CD14-positive monocyte (primary cell): ENCODE measurements around the gene TMEM117. TPM values are rescaled to one million over a fixed set of nuclear protein-coding genes. Genes with fewer than 3 reads are reported as not detected.

Experiments
- DNase-seq, 3 donors: peaks; one replicate each; pipeline ENCODE4 v3.0.0-alpha.2; 2011 to 2022
- H2AFZ ChIP-seq: 2 replicates; pipeline ENCODE4 v1.6.0; 2012; ENCODE audit warnings: mild to moderate bottlenecking, low read depth, low read length, inconsistent platforms; ENCODE audit not compliant: insufficient read depth, poor library complexity, severe bottlenecking
- H3K27ac ChIP-seq, 2 donors: 1 replicate in 1 of 2; 2 replicates in 1 of 2; pipeline ENCODE4 v1.5.1; 2012 to 2013; ENCODE audit warnings: low read length in 2 of 2, control low read depth in 1 of 2, inconsistent platforms in 1 of 2, low read depth in 1 of 2, mild to moderate bottlenecking in 1 of 2
- H3K27me3 ChIP-seq, 2 donors: one replicate each; pipeline versions ENCODE4 v1.6.0 to v1.6.1; 2011 to 2013; ENCODE audit warnings: low read length in 2 of 2; ENCODE audit not compliant: control insufficient read depth in 2 of 2, insufficient read depth in 2 of 2
- H3K36me3 ChIP-seq, 2 donors: replicated peaks in 1 of 2; 1 replicate in 1 of 2; 2 replicates in 1 of 2; pipeline versions ENCODE4 v1.5.1 to v1.6.1; 2012 to 2013; ENCODE audit warnings: low read length in 2 of 2, control low read depth in 1 of 2, inconsistent platforms in 1 of 2, mild to moderate bottlenecking in 1 of 2; ENCODE audit not compliant: insufficient read depth in 2 of 2, control insufficient read depth in 1 of 2
- H3K4me1 ChIP-seq, 2 donors: 1 replicate in 1 of 2; 2 replicates in 1 of 2; pipeline versions ENCODE4 v1.5.1 to v1.6.1; 2012 to 2013; ENCODE audit warnings: low read length in 2 of 2, control low read depth in 1 of 2, inconsistent platforms in 1 of 2, mild to moderate bottlenecking in 1 of 2, moderate library complexity in 1 of 2; ENCODE audit not compliant: insufficient read depth in 2 of 2, control insufficient read depth in 1 of 2
- H3K4me2 ChIP-seq: replicated peaks from 2 replicates; pipeline ENCODE3; 2012; ENCODE audit warnings: low read length, moderate library complexity, mild to moderate bottlenecking; ENCODE audit not compliant: poor library complexity, severe bottlenecking; ENCODE audit errors: extremely low read depth
- H3K4me3 ChIP-seq, 3 experiments: fragments of 200-600 bp in 1 of 3; sonication (generic) in 1 of 3; replicated peaks in 1 of 3; 1 replicate in 2 of 3; 2 replicates in 1 of 3; pipeline ENCODE4 v1.5.1; 2011 to 2013; ENCODE audit warnings: low read length in 3 of 3, mild to moderate bottlenecking in 3 of 3, control low read depth in 2 of 3, low read depth in 2 of 3, inconsistent platforms in 1 of 3, moderate library complexity in 1 of 3
- H3K79me2 ChIP-seq: 2 replicates; pipeline ENCODE4 v1.6.0; 2012; ENCODE audit warnings: mild to moderate bottlenecking, control low read depth, inconsistent platforms, low read length, moderate library complexity; ENCODE audit not compliant: insufficient read depth
- H3K9ac ChIP-seq: 2 replicates; pipeline ENCODE4 v1.6.0; 2017; ENCODE audit warnings: low read length, mild to moderate bottlenecking; ENCODE audit not compliant: insufficient read depth, poor library complexity, severe bottlenecking
- H3K9me3 ChIP-seq, 2 donors: replicated peaks in 1 of 2; 1 replicate in 1 of 2; 2 replicates in 1 of 2; pipeline versions ENCODE4 v1.5.1 to v1.6.1; 2012 to 2013; ENCODE audit warnings: low read length in 2 of 2, control low read depth in 1 of 2; ENCODE audit not compliant: control insufficient read depth in 1 of 2, insufficient read depth in 1 of 2
- H4K20me1 ChIP-seq: 2 replicates; pipeline ENCODE4 v1.6.0; 2012; ENCODE audit warnings: mild to moderate bottlenecking, low read length, control low read depth, moderate library complexity; ENCODE audit not compliant: insufficient read depth
- H3K27ac Mint-ChIP-seq, 7 donors: one replicate each; pipeline ENCODE4 v1.8.0; 2020; ENCODE audit warnings: mild to moderate bottlenecking in 7 of 7, mixed read lengths in 7 of 7, moderate library complexity in 6 of 7, inconsistent platforms in 2 of 7
- H3K27me3 Mint-ChIP-seq, 3 donors: one replicate each; pipeline ENCODE4 v1.8.0; 2021 to 2022; ENCODE audit warnings: low read depth in 3 of 3, mild to moderate bottlenecking in 3 of 3, mixed read lengths in 3 of 3, moderate library complexity in 3 of 3, inconsistent platforms in 1 of 3
- H3K36me3 Mint-ChIP-seq, 2 donors: one replicate each; pipeline ENCODE4 v1.8.0; 2020; ENCODE audit warnings: mixed read lengths in 2 of 2, inconsistent platforms in 1 of 2, mild to moderate bottlenecking in 1 of 2
- H3K4me1 Mint-ChIP-seq: one replicate; pipeline ENCODE4 v1.8.0; 2020; ENCODE audit warnings: mild to moderate bottlenecking, mixed read lengths
- H3K4me3 Mint-ChIP-seq, 2 donors: one replicate each; pipeline ENCODE4 v1.8.0; 2020; ENCODE audit warnings: mild to moderate bottlenecking in 2 of 2, mixed read lengths in 2 of 2, moderate library complexity in 1 of 2
- H3K9me3 Mint-ChIP-seq, 7 donors: one replicate each; pipeline ENCODE4 v1.8.0; 2020 to 2022; ENCODE audit warnings: mixed read lengths in 7 of 7, mild to moderate bottlenecking in 6 of 7, moderate library complexity in 6 of 7, inconsistent platforms in 2 of 7
- WGBS: methylation state at CpG from one replicate; pipeline ENCODE4 v1.1.5; 2013; ENCODE audit warnings: missing lambda C conversion rate; ENCODE audit not compliant: insufficient coverage; 5-methylcytosine and 5-hydroxymethylcytosine counted together
- intact Hi-C, 2 donors: fragments of 100-400 bp; cut with micrococcal nuclease; formaldehyde crosslinking; loops; one replicate each; pipeline versions ENCODE4 v1.15.0 to v1.15.1; 2023
- polyA plus RNA-seq, 3 donors: library from polyadenylated mRNA; depleted of rRNA in 1 of 3; unstranded in 2 of 3; stranded (reverse) in 1 of 3; fragments of 300-500 nt in 2 of 3; fragments of >200 nt in 1 of 3; fragmentation: Illumina TruSeq in 2 of 3; gene quantifications; 1 replicate in 2 of 3; 2 replicates in 1 of 3; pipeline ENCODE4 v1.2.3, GENCODE V29; 2012 to 2021
- TF ChIP-seq, protein P1 (sequence below): fragments of 200-600 bp; IDR thresholded peaks from one replicate; pipeline ENCODE4 v1.8.0; 2022; ENCODE audit warnings: antibody characterized with exemption, mild to moderate bottlenecking

The TMEM117 gene
- polyA plus RNA-seq, 3 donors: 0.11 to 0.42 TPM; not detected in 1

DNA sequence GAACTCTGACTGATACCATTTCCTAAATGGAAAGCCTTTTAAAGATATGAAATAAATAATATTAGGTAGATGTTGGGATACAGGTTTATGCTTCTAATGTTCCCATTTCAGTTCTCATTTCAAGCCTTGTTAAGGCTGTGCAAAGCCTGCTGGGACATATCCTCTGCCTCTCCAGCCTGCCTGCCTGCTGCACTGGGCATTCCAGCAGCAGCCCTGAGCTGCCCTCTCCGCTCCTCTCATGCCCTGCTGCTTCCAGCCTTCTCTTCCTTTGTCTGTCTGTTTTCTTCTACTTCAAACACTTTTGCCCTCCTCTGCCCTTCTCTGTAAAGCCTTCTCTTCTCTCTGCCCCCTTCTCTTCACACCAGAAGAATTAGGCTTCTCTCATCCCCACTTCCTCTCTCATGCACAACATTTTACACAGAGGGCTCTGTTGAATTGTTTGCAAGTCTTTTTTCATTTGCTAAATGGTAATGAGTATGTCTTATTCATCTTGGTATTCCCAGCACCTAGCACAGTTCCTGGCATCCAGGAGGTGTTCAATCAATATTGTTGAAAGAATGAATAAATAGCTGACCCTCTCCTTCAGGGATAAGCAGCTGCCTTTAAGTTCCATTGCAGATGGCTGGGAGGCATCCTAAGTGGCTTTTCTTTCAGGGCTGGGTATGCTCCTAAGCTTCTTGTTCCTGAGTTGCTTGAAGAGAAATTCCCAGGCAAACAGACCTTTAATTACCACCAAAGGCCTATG, 292.3 kb downstream of the TMEM117 start:
- H3K27ac Mint-ChIP-seq: peak overlapping the region in 1 of 7 donors; percentile 75
- Histone ChIP-seq H3K4me2 (no peak overlapping the region), H3K36me3 (no peaks in the 10 kb centered on the region), H3K9ac (no peak overlapping the region), H3K79me2 (no peaks in the 10 kb centered on the region), H3K27me3 (no peaks in the 10 kb centered on the region), H3K27ac (no peak overlapping the region), H4K20me1 (no peaks in the 10 kb centered on the region), H3K4me1 (no peaks in the 10 kb centered on the region), H2AFZ (no peak overlapping the region), H3K9me3 (no peaks in the 10 kb centered on the region), H3K4me3 (no peak overlapping the region)
- H3K9me3 Mint-ChIP-seq: peaks cover 0 to 18% (median 8%) of the 10 kb centered on the region in 7 donors
- no peak overlapping the region for H3K4me3 Mint-ChIP-seq
- no peak for DNase-seq
- H3K4me1 Mint-ChIP-seq: no peaks in the 10 kb centered on the region
- peaks cover 0 to 3% (median 0%) of the 10 kb centered on the region in 3 donors for H3K27me3 Mint-ChIP-seq
- H3K36me3 Mint-ChIP-seq: no peaks in the 10 kb centered on the region
- TF ChIP-seq, protein P1, sequence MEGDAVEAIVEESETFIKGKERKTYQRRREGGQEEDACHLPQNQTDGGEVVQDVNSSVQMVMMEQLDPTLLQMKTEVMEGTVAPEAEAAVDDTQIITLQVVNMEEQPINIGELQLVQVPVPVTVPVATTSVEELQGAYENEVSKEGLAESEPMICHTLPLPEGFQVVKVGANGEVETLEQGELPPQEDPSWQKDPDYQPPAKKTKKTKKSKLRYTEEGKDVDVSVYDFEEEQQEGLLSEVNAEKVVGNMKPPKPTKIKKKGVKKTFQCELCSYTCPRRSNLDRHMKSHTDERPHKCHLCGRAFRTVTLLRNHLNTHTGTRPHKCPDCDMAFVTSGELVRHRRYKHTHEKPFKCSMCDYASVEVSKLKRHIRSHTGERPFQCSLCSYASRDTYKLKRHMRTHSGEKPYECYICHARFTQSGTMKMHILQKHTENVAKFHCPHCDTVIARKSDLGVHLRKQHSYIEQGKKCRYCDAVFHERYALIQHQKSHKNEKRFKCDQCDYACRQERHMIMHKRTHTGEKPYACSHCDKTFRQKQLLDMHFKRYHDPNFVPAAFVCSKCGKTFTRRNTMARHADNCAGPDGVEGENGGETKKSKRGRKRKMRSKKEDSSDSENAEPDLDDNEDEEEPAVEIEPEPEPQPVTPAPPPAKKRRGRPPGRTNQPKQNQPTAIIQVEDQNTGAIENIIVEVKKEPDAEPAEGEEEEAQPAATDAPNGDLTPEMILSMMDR: no peak
- intact Hi-C loops: no loop called here
- WGBS: 100% methylated on average over 1 of the region's 1 CpG

DNA sequence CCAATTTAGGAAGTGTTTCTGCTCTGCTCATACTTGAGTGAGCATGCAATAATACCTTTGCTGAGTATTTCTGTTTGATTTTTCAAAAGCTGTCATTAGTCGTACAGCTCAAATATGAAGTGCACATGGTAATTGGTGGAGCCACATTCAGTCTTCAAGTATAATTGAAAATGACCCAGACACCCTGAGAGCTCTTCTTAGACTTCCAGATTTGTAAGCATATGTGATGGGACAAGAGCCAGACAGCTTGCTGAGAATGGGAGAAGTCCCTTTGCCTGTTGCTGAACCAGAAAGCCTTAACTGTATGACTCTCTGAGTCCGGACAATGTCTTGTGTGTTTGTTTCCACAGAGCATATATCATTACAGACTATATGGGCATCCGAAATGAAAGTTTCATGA, 307.3 kb downstream of the TMEM117 start:
- H3K4me3 Mint-ChIP-seq: no peak overlapping the region
- DNase-seq: no peak
- TF ChIP-seq, protein P1: no peak
- Histone ChIP-seq H4K20me1 (no peaks in the 10 kb centered on the region), H3K4me1 (no peaks in the 10 kb centered on the region), H3K9me3 (peaks cover 3 to 4% of the 10 kb centered on the region in 2 donors), H3K36me3 (no peaks in the 10 kb centered on the region), H3K4me3 (no peak overlapping the region), H3K9ac (no peak overlapping the region), H3K79me2 (no peaks in the 10 kb centered on the region), H3K4me2 (no peak overlapping the region), H3K27ac (no peak overlapping the region), H2AFZ (no peak overlapping the region), H3K27me3 (no peaks in the 10 kb centered on the region)
- intact Hi-C loops: no loop called here
- peaks cover 0 to 1% (median 0%) of the 10 kb centered on the region in 3 donors for H3K27me3 Mint-ChIP-seq
- H3K9me3 Mint-ChIP-seq: peaks cover 0 to 9% (median 0%) of the 10 kb centered on the region in 7 donors
- H3K27ac Mint-ChIP-seq: no peak overlapping the region
- 100% methylated on average over 1 of the region's 3 CpGs for WGBS
- H3K36me3 Mint-ChIP-seq: no peaks in the 10 kb centered on the region
- no peaks in the 10 kb centered on the region for H3K4me1 Mint-ChIP-seq
